ENCODE measurements around the gene CPED1. TPM values are rescaled to one million over a fixed set of nuclear protein-coding genes. Genes with fewer than 3 reads are reported as not detected.
"Not testable (repeated sequence)": the region's sequence is repeated elsewhere in the genome, so short reads cannot be mapped to it uniquely, and the experiment has no call there.

CPED1 gene
- total RNA-seq, 1 experiment from 2014 or later = 4.9 TPM

GRCh38 chr7:121197455-121197854 is 208.9 kb downstream of the CPED1 start:
- in situ Hi-C loops (cut with HindIII; ENCODE audit: low pct_unique_long_range_greater_than_20kb, low sequenced_read_pairs) = no loop called here
- no peak for DNase-seq (ENCODE audit: low read depth, low spot score)

- no peak for DNase-seq (ENCODE audit: low read depth, low spot score)
- in situ Hi-C loops (cut with HindIII; ENCODE audit: low pct_unique_long_range_greater_than_20kb, low sequenced_read_pairs) = no loop called here
These were observed 210.0 kb downstream of the CPED1 start for GRCh38 chr7:121198502-121198901.

GRCh38 chr7:121202125-121202524 is 213.6 kb downstream of the CPED1 start:
- in situ Hi-C loops (cut with HindIII; ENCODE audit: low pct_unique_long_range_greater_than_20kb, low sequenced_read_pairs) = no loop called here
- peak; percentile 29 for DNase-seq (ENCODE audit: low read depth, low spot score)

GRCh38 chr7:121202834-121203233 is 214.3 kb downstream of the CPED1 start:
- in situ Hi-C loops (cut with HindIII; ENCODE audit: low pct_unique_long_range_greater_than_20kb, low sequenced_read_pairs) = no loop called here

GRCh38 chr7:121204537-121204936 is 216.0 kb downstream of the CPED1 start:
- in situ Hi-C loops (cut with HindIII; ENCODE audit: low pct_unique_long_range_greater_than_20kb, low sequenced_read_pairs) = no loop called here
- DNase-seq (ENCODE audit: low read depth, low spot score) = peak; percentile 77

More at GRCh38 chr7:121202834-121203233, 214.3 kb downstream of the CPED1 start:
- no peak for DNase-seq (ENCODE audit: low read depth, low spot score)

GRCh38 chr7:121205777-121206176 is 217.3 kb downstream of the CPED1 start:
- in situ Hi-C loops (cut with HindIII; ENCODE audit: low pct_unique_long_range_greater_than_20kb, low sequenced_read_pairs) = no loop called here
- DNase-seq (ENCODE audit: low read depth, low spot score) = no peak

GRCh38 chr7:121211253-121211652 is 222.7 kb downstream of the CPED1 start:
- in situ Hi-C loops (cut with HindIII; ENCODE audit: low pct_unique_long_range_greater_than_20kb, low sequenced_read_pairs) = no loop called here
- peak; percentile 39 for DNase-seq (ENCODE audit: low read depth, low spot score)

GRCh38 chr7:121212036-121212435 is 223.5 kb downstream of the CPED1 start:
- in situ Hi-C loops (cut with HindIII; ENCODE audit: low pct_unique_long_range_greater_than_20kb, low sequenced_read_pairs) = no loop called here
- no peak for DNase-seq (ENCODE audit: low read depth, low spot score)

- DNase-seq (ENCODE audit: low read depth, low spot score) = no peak
- in situ Hi-C loops (cut with HindIII; ENCODE audit: low pct_unique_long_range_greater_than_20kb, low sequenced_read_pairs) = no loop called here
These were observed 226.1 kb downstream of the CPED1 start for GRCh38 chr7:121214657-121215056.

GRCh38 chr7:121219026-121219425 is 230.5 kb downstream of the CPED1 start:
- DNase-seq (ENCODE audit: low read depth, low spot score) = no peak
- in situ Hi-C loops (cut with HindIII; ENCODE audit: low pct_unique_long_range_greater_than_20kb, low sequenced_read_pairs) = no loop called here

- DNase-seq (ENCODE audit: low read depth, low spot score); in situ Hi-C loops (cut with HindIII; ENCODE audit: low pct_unique_long_range_greater_than_20kb, low sequenced_read_pairs): not testable (repeated sequence)
These were observed 232.6 kb downstream of the CPED1 start for GRCh38 chr7:121221108-121221507.

- DNase-seq (ENCODE audit: low read depth, low spot score) = no peak
- in situ Hi-C loops (cut with HindIII; ENCODE audit: low pct_unique_long_range_greater_than_20kb, low sequenced_read_pairs) = no loop called here
These were observed 240.3 kb downstream of the CPED1 start for GRCh38 chr7:121228779-121229178.

GRCh38 chr7:121235201-121235600 is 246.7 kb downstream of the CPED1 start:
- DNase-seq (ENCODE audit: low read depth, low spot score) = no peak
- in situ Hi-C loops (cut with HindIII; ENCODE audit: low pct_unique_long_range_greater_than_20kb, low sequenced_read_pairs) = no loop called here

- DNase-seq (ENCODE audit: low read depth, low spot score) = no peak
- in situ Hi-C loops (cut with HindIII; ENCODE audit: low pct_unique_long_range_greater_than_20kb, low sequenced_read_pairs) = no loop called here
These were observed 249.1 kb downstream of the CPED1 start for GRCh38 chr7:121237601-121238000.

GRCh38 chr7:121244120-121244870 is 255.8 kb downstream of the CPED1 start:
- in situ Hi-C loops (cut with HindIII; ENCODE audit: low pct_unique_long_range_greater_than_20kb, low sequenced_read_pairs) = no loop called here
- DNase-seq (ENCODE audit: low read depth, low spot score) = no peak

GRCh38 chr7:121251367-121251766 is 262.9 kb downstream of the CPED1 start:
- DNase-seq (ENCODE audit: low read depth, low spot score); in situ Hi-C loops (cut with HindIII; ENCODE audit: low pct_unique_long_range_greater_than_20kb, low sequenced_read_pairs): not testable (repeated sequence)

GRCh38 chr7:121252523-121253235 is 264.2 kb downstream of the CPED1 start:
- DNase-seq (ENCODE audit: low read depth, low spot score); in situ Hi-C loops (cut with HindIII; ENCODE audit: low pct_unique_long_range_greater_than_20kb, low sequenced_read_pairs): not testable (repeated sequence)

GRCh38 chr7:121259826-121260225 is 271.3 kb downstream of the CPED1 start:
- no peak for DNase-seq (ENCODE audit: low read depth, low spot score)
- in situ Hi-C loops (cut with HindIII; ENCODE audit: low pct_unique_long_range_greater_than_20kb, low sequenced_read_pairs) = no loop called here
